Measurements from ENCODE around the gene SH2D7.

SH2D7 gene

GRCh38 chr15:78069052-78069414 lies 23.3 kb upstream of the SH2D7 start:
- Mint-ChIP-seq H3K27me3 (no peaks in the 10 kb centered on the region), H3K4me1 (ENCODE audit: low read depth) (peaks cover 27% of the 10 kb centered on the region), H3K27ac (no peak overlapping the region), H3K36me3 (peaks cover 3% of the 10 kb centered on the region), H3K4me3 (peak overlapping the region; percentile 77), H3K9me3 (ENCODE audit: low read depth) (no peaks in the 10 kb centered on the region)

GRCh38 chr15:78069462-78070029 lies 22.8 kb upstream of the SH2D7 start:
- Mint-ChIP-seq H3K36me3 (peaks cover 4% of the 10 kb centered on the region), H3K4me3 (peak overlapping the region; percentile 77), H3K27ac (no peak overlapping the region), H3K27me3 (no peaks in the 10 kb centered on the region), H3K9me3 (ENCODE audit: low read depth) (no peaks in the 10 kb centered on the region), H3K4me1 (ENCODE audit: low read depth) (peaks cover 32% of the 10 kb centered on the region)

- H3K4me3 Mint-ChIP-seq: peak overlapping the region; percentile 77
- no peaks in the 10 kb centered on the region for H3K9me3 Mint-ChIP-seq (ENCODE audit: low read depth)
- peaks cover 35% of the 10 kb centered on the region for H3K4me1 Mint-ChIP-seq (ENCODE audit: low read depth)
- H3K27me3 Mint-ChIP-seq: no peaks in the 10 kb centered on the region
- peaks cover 6% of the 10 kb centered on the region for H3K36me3 Mint-ChIP-seq
- H3K27ac Mint-ChIP-seq: no peak overlapping the region
Measured at GRCh38 chr15:78070049-78070700, 22.2 kb upstream of the SH2D7 start.

- H3K36me3 Mint-ChIP-seq: peaks cover 6% of the 10 kb centered on the region
- H3K4me1 Mint-ChIP-seq (ENCODE audit: low read depth): peaks cover 46% of the 10 kb centered on the region
- no peaks in the 10 kb centered on the region for H3K27me3 Mint-ChIP-seq
- H3K9me3 Mint-ChIP-seq (ENCODE audit: low read depth): no peaks in the 10 kb centered on the region
- H3K4me3 Mint-ChIP-seq: no peak overlapping the region
- H3K27ac Mint-ChIP-seq: no peak overlapping the region
Measured at GRCh38 chr15:78071383-78071782, 21.0 kb upstream of the SH2D7 start.

- Mint-ChIP-seq H3K36me3 (peaks cover 6% of the 10 kb centered on the region), H3K4me1 (ENCODE audit: low read depth) (peaks cover 48% of the 10 kb centered on the region), H3K4me3 (peak overlapping the region; percentile 59), H3K27me3 (no peaks in the 10 kb centered on the region), H3K27ac (peak overlapping the region; percentile 94), H3K9me3 (ENCODE audit: low read depth) (no peaks in the 10 kb centered on the region)
Measured at GRCh38 chr15:78072080-78072892, 20.1 kb upstream of the SH2D7 start.

GRCh38 chr15:78073046-78073787 lies 19.1 kb upstream of the SH2D7 start:
- no peaks in the 10 kb centered on the region for H3K27me3 Mint-ChIP-seq
- H3K4me3 Mint-ChIP-seq: peak overlapping the region; percentile 59
- H3K9me3 Mint-ChIP-seq (ENCODE audit: low read depth): no peaks in the 10 kb centered on the region
- H3K4me1 Mint-ChIP-seq (ENCODE audit: low read depth): peaks cover 53% of the 10 kb centered on the region
- peaks cover 6% of the 10 kb centered on the region for H3K36me3 Mint-ChIP-seq
- peak overlapping the region; percentile 94 for H3K27ac Mint-ChIP-seq

- Mint-ChIP-seq H3K9me3 (ENCODE audit: low read depth) (no peaks in the 10 kb centered on the region), H3K36me3 (peaks cover 6% of the 10 kb centered on the region), H3K4me3 (peak overlapping the region; percentile 99), H3K27me3 (no peaks in the 10 kb centered on the region), H3K4me1 (ENCODE audit: low read depth) (peaks cover 54% of the 10 kb centered on the region), H3K27ac (peak overlapping the region; percentile 88)
Measured at GRCh38 chr15:78075490-78076230, 16.7 kb upstream of the SH2D7 start.

GRCh38 chr15:78076231-78077052 lies 15.9 kb upstream of the SH2D7 start:
- Mint-ChIP-seq H3K36me3 (peaks cover 4% of the 10 kb centered on the region), H3K4me1 (ENCODE audit: low read depth) (peaks cover 49% of the 10 kb centered on the region), H3K4me3 (peak overlapping the region; percentile 99), H3K27me3 (no peaks in the 10 kb centered on the region), H3K27ac (peak overlapping the region; percentile 97), H3K9me3 (ENCODE audit: low read depth) (no peaks in the 10 kb centered on the region)

GRCh38 chr15:78077053-78077870 lies 15.1 kb upstream of the SH2D7 start, which contains the start of gene TBC1D2B:
Gene TBC1D2B (minus strand): TSS chr15:78077711. CDS start chr15:78077652, 59 bp downstream.
- Mint-ChIP-seq H3K36me3 (peaks cover 3% of the 10 kb centered on the region), H3K4me3 (peak within 1 kb of the TSS; percentile 99), H3K9me3 (ENCODE audit: low read depth) (no peaks in the 10 kb centered on the region), H3K27ac (peak within 1 kb of the TSS; percentile 97), H3K4me1 (ENCODE audit: low read depth) (peaks cover 41% of the 10 kb centered on the region), H3K27me3 (no peaks in the 10 kb centered on the region)

GRCh38 chr15:78077871-78078210 lies 14.5 kb upstream of the SH2D7 start:
- peak overlapping the region; percentile 89 for H3K4me3 Mint-ChIP-seq
- H3K27me3 Mint-ChIP-seq: no peaks in the 10 kb centered on the region
- H3K4me1 Mint-ChIP-seq (ENCODE audit: low read depth): peaks cover 35% of the 10 kb centered on the region
- H3K36me3 Mint-ChIP-seq: peaks cover 3% of the 10 kb centered on the region
- peak overlapping the region; percentile 93 for H3K27ac Mint-ChIP-seq
- H3K9me3 Mint-ChIP-seq (ENCODE audit: low read depth): no peaks in the 10 kb centered on the region

- Mint-ChIP-seq H3K4me3 (no peak overlapping the region), H3K9me3 (ENCODE audit: low read depth) (no peaks in the 10 kb centered on the region), H3K36me3 (peaks cover 2% of the 10 kb centered on the region), H3K27ac (peak overlapping the region; percentile 64), H3K4me1 (ENCODE audit: low read depth) (peaks cover 29% of the 10 kb centered on the region), H3K27me3 (no peaks in the 10 kb centered on the region)
Measured at GRCh38 chr15:78079298-78080087, 12.9 kb upstream of the SH2D7 start.

- Mint-ChIP-seq H3K27ac (no peak overlapping the region), H3K9me3 (ENCODE audit: low read depth) (no peaks in the 10 kb centered on the region), H3K4me1 (ENCODE audit: low read depth) (peaks cover 28% of the 10 kb centered on the region), H3K36me3 (no peaks in the 10 kb centered on the region), H3K27me3 (no peaks in the 10 kb centered on the region), H3K4me3 (no peak overlapping the region)
Measured at GRCh38 chr15:78080088-78080460, 12.3 kb upstream of the SH2D7 start.
